MCF 10A (cell line): Measurements from ENCODE around the gene KLHL21. TPM values are rescaled to one million over a fixed set of nuclear protein-coding genes. Genes with fewer than 3 reads are reported as not detected.

Experiments
- BruUV-seq: library from RNA; stranded (reverse); fragments of 400-500 nt; replicated peaks from 2 replicates; lab custom pipeline; 2021; lab: Mats Ljungman, UMichigan
- CTCF ChIA-PET: fragments of 300-600 bp; sonication (Branson Sonifier 250); formaldehyde crosslinking; extraction: SDS; loops from one replicate; lab custom pipeline; 2021; ENCODE audit warnings: antibody characterized with exemption, inconsistent platforms; lab: Yijun Ruan, JAX
- POLR2A ChIA-PET: fragments of 300-600, 350-650 bp; sonication (Branson Sonifier 250); formaldehyde crosslinking; extraction: SDS; loops from one replicate; lab custom pipeline; 2020; ENCODE audit warnings: antibody characterized with exemption, inconsistent platforms; lab: Yijun Ruan, JAX
- DNase-seq: peaks from one replicate; pipeline ENCODE4 v3.0.0-alpha.2; 2018; ENCODE audit not compliant: unreplicated experiment
- H3K27ac Mint-ChIP-seq: one replicate; pipeline ENCODE4 v1.8.0; 2022; ENCODE audit warnings: mild to moderate bottlenecking, low read depth, mixed read lengths; ENCODE audit not compliant: unreplicated experiment
- H3K27me3 Mint-ChIP-seq: one replicate; pipeline ENCODE4 v1.8.0; 2022; ENCODE audit warnings: mixed read lengths; ENCODE audit not compliant: insufficient read depth, unreplicated experiment
- H3K36me3 Mint-ChIP-seq: one replicate; pipeline ENCODE4 v1.8.0; 2022; ENCODE audit warnings: mild to moderate bottlenecking, moderate library complexity, mixed read lengths; ENCODE audit not compliant: insufficient read depth, unreplicated experiment
- H3K4me1 Mint-ChIP-seq: one replicate; pipeline ENCODE4 v1.8.0; 2022; ENCODE audit warnings: mixed read lengths; ENCODE audit not compliant: insufficient read depth, unreplicated experiment
- H3K4me3 Mint-ChIP-seq: one replicate; pipeline ENCODE4 v1.8.0; 2022; ENCODE audit warnings: mild to moderate bottlenecking, moderate library complexity, mixed read lengths; ENCODE audit not compliant: unreplicated experiment
- H3K9me3 Mint-ChIP-seq: one replicate; pipeline ENCODE4 v1.8.0; 2022; ENCODE audit warnings: mixed read lengths; ENCODE audit not compliant: unreplicated experiment
- intact Hi-C: fragments of 100-400 bp; cut with micrococcal nuclease; formaldehyde crosslinking; loops from 2 replicates; pipeline ENCODE4 v1.14.1; 2022
- total RNA-seq: library from RNA; stranded (reverse); gene quantifications from 2 replicates; pipeline ENCODE4 v1.2.3, GENCODE V29; 2022
- TF ChIP-seq, protein P1 (sequence below): fragments of 200-600 bp; IDR thresholded peaks from one replicate; pipeline ENCODE4 v1.8.0; 2022; ENCODE audit warnings: antibody characterized with exemption, mild to moderate bottlenecking; ENCODE audit not compliant: unreplicated experiment

KLHL21 gene
- total RNA-seq, 1 experiment from 2014 or later, result 14.0 TPM

DNA sequence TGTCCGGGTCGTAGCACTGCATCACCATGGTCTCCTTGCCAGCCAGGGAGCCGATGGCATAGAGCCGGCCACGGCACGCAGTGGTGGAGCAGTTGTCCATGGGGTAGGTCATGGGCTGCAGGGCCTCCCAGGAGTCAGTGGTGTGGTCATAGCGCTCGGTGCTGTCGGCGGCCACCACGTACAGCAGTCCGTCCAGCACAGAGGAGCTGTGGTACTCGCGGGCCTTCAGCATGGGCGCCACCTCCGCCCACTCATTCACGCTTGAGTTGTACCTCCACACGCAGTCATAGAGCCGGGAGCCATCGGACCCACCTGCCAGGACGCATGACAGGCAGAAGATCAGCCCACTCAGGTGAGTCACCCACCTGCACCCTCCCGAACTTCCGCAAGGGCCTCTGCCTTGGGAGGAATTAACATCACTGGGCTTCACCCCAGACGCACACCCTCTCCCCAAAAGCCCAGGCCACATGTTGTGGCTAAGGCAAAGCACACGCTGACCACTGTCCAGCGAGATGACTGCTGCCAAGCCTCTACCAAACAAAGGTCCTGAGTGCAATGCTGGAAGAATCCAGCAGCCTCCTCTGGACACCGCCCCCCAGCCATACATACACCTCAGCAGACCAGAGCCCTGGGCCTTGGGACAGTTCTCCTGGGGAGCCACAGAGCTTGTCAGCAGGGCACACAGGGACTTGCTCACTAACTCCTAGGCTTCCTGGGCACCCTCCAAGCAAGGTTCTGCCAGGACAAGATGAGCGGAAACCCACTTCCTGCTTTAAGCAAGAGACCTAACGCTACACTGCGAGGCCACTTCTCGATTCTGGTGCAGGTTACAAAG is 3.3 kb downstream of the KLHL21 start:
- TF ChIP-seq, protein P1, sequence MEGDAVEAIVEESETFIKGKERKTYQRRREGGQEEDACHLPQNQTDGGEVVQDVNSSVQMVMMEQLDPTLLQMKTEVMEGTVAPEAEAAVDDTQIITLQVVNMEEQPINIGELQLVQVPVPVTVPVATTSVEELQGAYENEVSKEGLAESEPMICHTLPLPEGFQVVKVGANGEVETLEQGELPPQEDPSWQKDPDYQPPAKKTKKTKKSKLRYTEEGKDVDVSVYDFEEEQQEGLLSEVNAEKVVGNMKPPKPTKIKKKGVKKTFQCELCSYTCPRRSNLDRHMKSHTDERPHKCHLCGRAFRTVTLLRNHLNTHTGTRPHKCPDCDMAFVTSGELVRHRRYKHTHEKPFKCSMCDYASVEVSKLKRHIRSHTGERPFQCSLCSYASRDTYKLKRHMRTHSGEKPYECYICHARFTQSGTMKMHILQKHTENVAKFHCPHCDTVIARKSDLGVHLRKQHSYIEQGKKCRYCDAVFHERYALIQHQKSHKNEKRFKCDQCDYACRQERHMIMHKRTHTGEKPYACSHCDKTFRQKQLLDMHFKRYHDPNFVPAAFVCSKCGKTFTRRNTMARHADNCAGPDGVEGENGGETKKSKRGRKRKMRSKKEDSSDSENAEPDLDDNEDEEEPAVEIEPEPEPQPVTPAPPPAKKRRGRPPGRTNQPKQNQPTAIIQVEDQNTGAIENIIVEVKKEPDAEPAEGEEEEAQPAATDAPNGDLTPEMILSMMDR, result no peak
- BruUV-seq, result no TSS peak
- ChIA-PET POLR2A (interaction anchor here (0.7 to 7.4 kb wide), 15 partner anchors 11 to 185 kb away, joined by 3 to 103 read pairs (median 8); partner anchors contain the start of genes NOL9, PLEKHG5, TAS1R1 and ZBTB48), CTCF (interaction anchor here (0.7 to 3.0 kb wide), 9 partner anchors 11 to 113 kb away, joined by 3 to 10 read pairs (median 4); partner anchors contain the start of gene TAS1R1)
- Mint-ChIP-seq H3K4me1 (peaks cover 17% of the 10 kb centered on the region), H3K4me3 (peak overlapping the region; percentile 99), H3K9me3 (no peaks in the 10 kb centered on the region), H3K36me3 (peaks cover 64% of the 10 kb centered on the region), H3K27ac (peak overlapping the region; percentile 99), H3K27me3 (no peaks in the 10 kb centered on the region)
- intact Hi-C loops, result no loop called here
- DNase-seq, result peak; percentile 74

DNA sequence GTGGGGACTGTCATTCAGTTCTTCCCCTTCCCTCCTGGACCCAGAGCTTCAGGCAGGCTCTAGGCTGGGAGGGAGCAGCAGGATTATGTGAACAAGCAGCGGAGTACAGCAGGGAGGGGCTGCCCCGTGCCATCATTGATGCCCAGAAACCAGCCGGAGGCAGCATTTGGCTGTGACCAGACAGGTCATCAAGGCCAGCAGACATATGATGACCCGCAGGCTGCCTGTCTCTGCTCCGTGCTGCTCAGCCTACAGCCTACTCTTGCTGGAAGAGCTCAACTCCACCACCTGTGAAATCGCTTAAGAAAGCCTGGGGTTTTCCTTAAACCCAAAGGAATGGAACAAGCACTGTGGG is 4.9 kb downstream of the KLHL21 start:
- no peak for DNase-seq
- Mint-ChIP-seq H3K27ac (no peak overlapping the region), H3K27me3 (no peaks in the 10 kb centered on the region), H3K4me1 (peaks cover 17% of the 10 kb centered on the region), H3K4me3 (no peak overlapping the region), H3K9me3 (no peaks in the 10 kb centered on the region), H3K36me3 (peaks cover 80% of the 10 kb centered on the region)
- no TSS peak for BruUV-seq
- TF ChIP-seq, protein P1, result no peak
- ChIA-PET CTCF (interaction anchor here (1.0 to 1.2 kb wide), 2 partner anchors 13 to 37 kb away, joined by 3 read pairs; no protein-coding TSS in a partner anchor), POLR2A (interaction anchor here (1.1 to 7.4 kb wide), 4 partner anchors 9 to 205 kb away, joined by 3 to 103 read pairs (median 10); partner anchors contain the start of gene ZBTB48)
- intact Hi-C loops, result no loop called here

- intact Hi-C loops, result no loop called here
- Mint-ChIP-seq H3K4me3 (no peak overlapping the region), H3K9me3 (no peaks in the 10 kb centered on the region), H3K27ac (no peak overlapping the region), H3K4me1 (peaks cover 17% of the 10 kb centered on the region), H3K36me3 (peaks cover 85% of the 10 kb centered on the region), H3K27me3 (no peaks in the 10 kb centered on the region)
- DNase-seq, result no peak
- POLR2A ChIA-PET, result interaction anchor here (1.1 to 7.4 kb wide), 4 partner anchors 9 to 205 kb away, joined by 3 to 103 read pairs (median 10); partner anchors contain the start of gene ZBTB48
- TF ChIP-seq, protein P1, result no peak
- CTCF ChIA-PET, result interaction anchor here (1.0 to 1.2 kb wide), 2 partner anchors 12 to 37 kb away, joined by 3 read pairs; no protein-coding TSS in a partner anchor
- BruUV-seq, result no TSS peak
Observed at GRCh38 chr1:6596886-6597776, 5.5 kb downstream of the KLHL21 start.
